Measurements from ENCODE around the gene TMEM37. TPM values are rescaled to one million over a fixed set of nuclear protein-coding genes. Genes with fewer than 3 reads are reported as not detected.
A peak's percentile ranks its signal among the peaks of the same experiment; 100 is the strongest.

Gene TMEM37
- total and polyA plus RNA-seq, 2 of the 13 experiments (the other 11 are each of a cell fraction or from before 2014, with no cell fraction given) = 37.7 to 115 TPM

DNA sequence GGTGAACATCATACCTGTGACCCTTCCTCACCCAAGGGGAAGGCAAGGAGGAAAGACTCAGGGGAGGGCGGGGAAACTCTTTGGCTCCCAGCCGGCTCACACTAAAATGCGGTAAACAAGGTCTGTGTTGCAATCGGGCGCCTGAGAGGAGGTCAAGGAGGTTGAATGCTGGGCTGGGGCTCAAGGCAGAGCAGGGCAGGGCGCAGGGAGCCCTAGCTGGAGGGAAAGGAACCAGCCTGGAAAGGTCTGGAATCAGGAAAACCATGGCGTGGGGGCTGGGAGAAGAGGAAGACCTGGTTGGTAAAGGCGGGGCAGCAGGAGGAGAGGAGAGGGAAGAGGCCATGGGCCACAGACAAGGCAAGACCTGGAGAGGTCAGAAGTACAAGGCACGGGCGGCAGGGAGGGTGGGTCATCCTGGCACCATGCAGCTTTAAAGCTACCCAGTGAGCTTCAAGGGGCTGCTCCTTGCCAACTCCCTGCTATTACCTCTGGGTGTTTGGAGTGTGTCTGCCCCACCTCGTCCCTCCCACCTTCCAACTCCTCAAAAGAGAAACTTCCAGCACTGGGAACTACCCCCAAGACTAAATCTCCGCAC lies 4.8 kb upstream of the TMEM37 start (continued):
- TF ChIP-seq, protein P1, sequence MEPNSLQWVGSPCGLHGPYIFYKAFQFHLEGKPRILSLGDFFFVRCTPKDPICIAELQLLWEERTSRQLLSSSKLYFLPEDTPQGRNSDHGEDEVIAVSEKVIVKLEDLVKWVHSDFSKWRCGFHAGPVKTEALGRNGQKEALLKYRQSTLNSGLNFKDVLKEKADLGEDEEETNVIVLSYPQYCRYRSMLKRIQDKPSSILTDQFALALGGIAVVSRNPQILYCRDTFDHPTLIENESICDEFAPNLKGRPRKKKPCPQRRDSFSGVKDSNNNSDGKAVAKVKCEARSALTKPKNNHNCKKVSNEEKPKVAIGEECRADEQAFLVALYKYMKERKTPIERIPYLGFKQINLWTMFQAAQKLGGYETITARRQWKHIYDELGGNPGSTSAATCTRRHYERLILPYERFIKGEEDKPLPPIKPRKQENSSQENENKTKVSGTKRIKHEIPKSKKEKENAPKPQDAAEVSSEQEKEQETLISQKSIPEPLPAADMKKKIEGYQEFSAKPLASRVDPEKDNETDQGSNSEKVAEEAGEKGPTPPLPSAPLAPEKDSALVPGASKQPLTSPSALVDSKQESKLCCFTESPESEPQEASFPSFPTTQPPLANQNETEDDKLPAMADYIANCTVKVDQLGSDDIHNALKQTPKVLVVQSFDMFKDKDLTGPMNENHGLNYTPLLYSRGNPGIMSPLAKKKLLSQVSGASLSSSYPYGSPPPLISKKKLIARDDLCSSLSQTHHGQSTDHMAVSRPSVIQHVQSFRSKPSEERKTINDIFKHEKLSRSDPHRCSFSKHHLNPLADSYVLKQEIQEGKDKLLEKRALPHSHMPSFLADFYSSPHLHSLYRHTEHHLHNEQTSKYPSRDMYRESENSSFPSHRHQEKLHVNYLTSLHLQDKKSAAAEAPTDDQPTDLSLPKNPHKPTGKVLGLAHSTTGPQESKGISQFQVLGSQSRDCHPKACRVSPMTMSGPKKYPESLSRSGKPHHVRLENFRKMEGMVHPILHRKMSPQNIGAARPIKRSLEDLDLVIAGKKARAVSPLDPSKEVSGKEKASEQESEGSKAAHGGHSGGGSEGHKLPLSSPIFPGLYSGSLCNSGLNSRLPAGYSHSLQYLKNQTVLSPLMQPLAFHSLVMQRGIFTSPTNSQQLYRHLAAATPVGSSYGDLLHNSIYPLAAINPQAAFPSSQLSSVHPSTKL (CRISPR knock-in tag; IDR thresholded peaks at IDR 0.05) = peak; percentile 95
- TF ChIP-seq IRX3 (CRISPR knock-in tag; IDR thresholded peaks at IDR 0.05; ENCODE audit: borderline replicate concordance, low read depth) = no peak
- TF ChIP-seq, protein P2, sequence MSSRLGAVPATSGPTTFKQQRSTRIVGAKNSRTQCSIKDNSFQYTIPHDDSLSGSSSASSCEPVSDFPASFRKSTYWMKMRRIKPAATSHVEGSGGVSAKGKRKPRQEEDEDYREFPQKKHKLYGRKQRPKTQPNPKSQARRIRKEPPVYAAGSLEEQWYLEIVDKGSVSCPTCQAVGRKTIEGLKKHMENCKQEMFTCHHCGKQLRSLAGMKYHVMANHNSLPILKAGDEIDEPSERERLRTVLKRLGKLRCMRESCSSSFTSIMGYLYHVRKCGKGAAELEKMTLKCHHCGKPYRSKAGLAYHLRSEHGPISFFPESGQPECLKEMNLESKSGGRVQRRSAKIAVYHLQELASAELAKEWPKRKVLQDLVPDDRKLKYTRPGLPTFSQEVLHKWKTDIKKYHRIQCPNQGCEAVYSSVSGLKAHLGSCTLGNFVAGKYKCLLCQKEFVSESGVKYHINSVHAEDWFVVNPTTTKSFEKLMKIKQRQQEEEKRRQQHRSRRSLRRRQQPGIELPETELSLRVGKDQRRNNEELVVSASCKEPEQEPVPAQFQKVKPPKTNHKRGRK (CRISPR knock-in tag; IDR thresholded peaks at IDR 0.05) = no peak
- TF ChIP-seq, protein P3, sequence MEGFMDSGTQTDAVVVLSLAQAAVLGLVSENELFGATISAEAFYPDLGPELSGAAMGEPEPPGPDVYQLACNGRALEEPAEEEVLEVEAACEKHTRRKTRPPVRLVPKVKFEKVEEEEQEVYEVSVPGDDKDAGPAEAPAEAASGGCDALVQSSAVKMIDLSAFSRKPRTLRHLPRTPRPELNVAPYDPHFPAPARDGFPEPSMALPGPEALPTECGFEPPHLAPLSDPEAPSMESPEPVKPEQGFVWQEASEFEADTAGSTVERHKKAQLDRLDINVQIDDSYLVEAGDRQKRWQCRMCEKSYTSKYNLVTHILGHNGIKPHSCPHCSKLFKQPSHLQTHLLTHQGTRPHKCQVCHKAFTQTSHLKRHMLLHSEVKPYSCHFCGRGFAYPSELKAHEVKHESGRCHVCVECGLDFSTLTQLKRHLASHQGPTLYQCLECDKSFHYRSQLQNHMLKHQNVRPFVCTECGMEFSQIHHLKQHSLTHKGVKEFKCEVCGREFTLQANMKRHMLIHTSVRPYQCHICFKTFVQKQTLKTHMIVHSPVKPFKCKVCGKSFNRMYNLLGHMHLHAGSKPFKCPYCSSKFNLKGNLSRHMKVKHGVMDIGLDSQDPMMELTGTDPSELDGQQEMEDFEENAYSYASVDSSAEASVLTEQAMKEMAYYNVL (CRISPR knock-in tag; IDR thresholded peaks at IDR 0.05; ENCODE audit: borderline replicate concordance) = 0 out of 2 replicates have a peak, but pooled peaks have one; percentile 20
- TF ChIP-seq ZNF230 (CRISPR knock-in tag; IDR thresholded peaks at IDR 0.05) = 0 out of 2 replicates have a peak, but pooled peaks have one; percentile 40
- peak; percentile 88 for TF ChIP-seq DPF2 (CRISPR knock-in tag; IDR thresholded peaks at IDR 0.05; ENCODE audit: borderline replicate concordance, low read depth)
- no peak for TF ChIP-seq HOXA5 (CRISPR knock-in tag; IDR thresholded peaks at IDR 0.05)
- TF ChIP-seq, protein P4, sequence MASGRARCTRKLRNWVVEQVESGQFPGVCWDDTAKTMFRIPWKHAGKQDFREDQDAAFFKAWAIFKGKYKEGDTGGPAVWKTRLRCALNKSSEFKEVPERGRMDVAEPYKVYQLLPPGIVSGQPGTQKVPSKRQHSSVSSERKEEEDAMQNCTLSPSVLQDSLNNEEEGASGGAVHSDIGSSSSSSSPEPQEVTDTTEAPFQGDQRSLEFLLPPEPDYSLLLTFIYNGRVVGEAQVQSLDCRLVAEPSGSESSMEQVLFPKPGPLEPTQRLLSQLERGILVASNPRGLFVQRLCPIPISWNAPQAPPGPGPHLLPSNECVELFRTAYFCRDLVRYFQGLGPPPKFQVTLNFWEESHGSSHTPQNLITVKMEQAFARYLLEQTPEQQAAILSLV (CRISPR knock-in tag; IDR thresholded peaks at IDR 0.05; ENCODE audit: borderline replicate concordance) = no peak
- TF ChIP-seq ZNF75D (CRISPR knock-in tag; IDR thresholded peaks at IDR 0.05; ENCODE audit: borderline replicate concordance) = no peak
- peak; percentile 39; the same call in 1 of the 2 replicates for TF ChIP-seq PPARG (CRISPR knock-in tag; conservative IDR thresholded peaks at IDR 0.05)
- peak in 1 of 2 experiments; percentile 89; a peak in 2 of 4 replicates for TF ChIP-seq EP300 (IDR thresholded peaks at IDR 0.05; ENCODE audit: low read depth in 2 of 2, low read length in 2 of 2)
- no peak; the same call in 1 of the 2 replicates for TF ChIP-seq EP300 (CRISPR knock-in tag; IDR thresholded peaks at IDR 0.05; ENCODE audit: borderline replicate concordance)
- TF ChIP-seq, protein P5, sequence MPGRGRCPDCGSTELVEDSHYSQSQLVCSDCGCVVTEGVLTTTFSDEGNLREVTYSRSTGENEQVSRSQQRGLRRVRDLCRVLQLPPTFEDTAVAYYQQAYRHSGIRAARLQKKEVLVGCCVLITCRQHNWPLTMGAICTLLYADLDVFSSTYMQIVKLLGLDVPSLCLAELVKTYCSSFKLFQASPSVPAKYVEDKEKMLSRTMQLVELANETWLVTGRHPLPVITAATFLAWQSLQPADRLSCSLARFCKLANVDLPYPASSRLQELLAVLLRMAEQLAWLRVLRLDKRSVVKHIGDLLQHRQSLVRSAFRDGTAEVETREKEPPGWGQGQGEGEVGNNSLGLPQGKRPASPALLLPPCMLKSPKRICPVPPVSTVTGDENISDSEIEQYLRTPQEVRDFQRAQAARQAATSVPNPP (CRISPR knock-in tag; IDR thresholded peaks at IDR 0.05) = no peak
- TF ChIP-seq KMT2B (CRISPR knock-in tag; IDR thresholded peaks at IDR 0.05) = no peak; the same call in 1 of the 2 replicates
- no peak for TF ChIP-seq ATF7 (IDR thresholded peaks at IDR 0.05)
- TF ChIP-seq ATF7 (CRISPR knock-in tag; IDR thresholded peaks at IDR 0.05) = 0 out of 2 replicates have a peak, but pooled peaks have one; percentile 30
- no peak for TF ChIP-seq ZBTB42 (CRISPR knock-in tag; IDR thresholded peaks at IDR 0.05)
- TF ChIP-seq ZC3H4 (CRISPR knock-in tag; IDR thresholded peaks at IDR 0.05; ENCODE audit: borderline replicate concordance) = no peak
- TF ChIP-seq JUN (CRISPR knock-in tag; IDR thresholded peaks at IDR 0.05) = 0 out of 2 replicates have a peak, but pooled peaks have one; percentile 15
- TF ChIP-seq SAP130 (CRISPR knock-in tag; IDR thresholded peaks at IDR 0.05; ENCODE audit: low read depth) = peak; percentile 82

Data from HepG2 (cell line).